GM12873 (cell line): Measurements from ENCODE around the gene AHCYL1.

Source experiments
- TF ChIP-seq, protein P1 (sequence below): IDR thresholded peaks from 2 replicates; pipeline ENCODE4 v1.5.1; 2012; ENCODE audit warnings: low read depth, mild to moderate bottlenecking, moderate library complexity, low read length, control low read depth; ENCODE audit not compliant: insufficient read depth; ENCODE audit errors: missing control alignments

AHCYL1 gene

DNA sequence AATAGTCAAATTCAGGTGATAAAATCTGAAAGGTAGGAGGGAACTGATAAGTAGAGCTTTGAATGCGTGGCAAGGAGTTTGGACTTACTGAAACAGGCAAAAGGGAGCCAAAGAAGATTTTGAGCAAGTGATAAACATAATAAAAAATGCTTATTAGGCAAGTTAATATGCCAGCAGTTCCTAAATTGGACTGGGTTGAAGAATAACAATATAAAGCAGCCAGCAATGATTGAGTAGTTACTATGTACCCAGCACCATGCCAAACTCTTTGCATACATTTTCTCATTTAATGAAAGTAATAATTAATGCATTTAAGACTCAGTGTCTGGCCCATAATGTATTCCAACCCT, 23.8 kb upstream of the AHCYL1 start:
- TF ChIP-seq, protein P1, sequence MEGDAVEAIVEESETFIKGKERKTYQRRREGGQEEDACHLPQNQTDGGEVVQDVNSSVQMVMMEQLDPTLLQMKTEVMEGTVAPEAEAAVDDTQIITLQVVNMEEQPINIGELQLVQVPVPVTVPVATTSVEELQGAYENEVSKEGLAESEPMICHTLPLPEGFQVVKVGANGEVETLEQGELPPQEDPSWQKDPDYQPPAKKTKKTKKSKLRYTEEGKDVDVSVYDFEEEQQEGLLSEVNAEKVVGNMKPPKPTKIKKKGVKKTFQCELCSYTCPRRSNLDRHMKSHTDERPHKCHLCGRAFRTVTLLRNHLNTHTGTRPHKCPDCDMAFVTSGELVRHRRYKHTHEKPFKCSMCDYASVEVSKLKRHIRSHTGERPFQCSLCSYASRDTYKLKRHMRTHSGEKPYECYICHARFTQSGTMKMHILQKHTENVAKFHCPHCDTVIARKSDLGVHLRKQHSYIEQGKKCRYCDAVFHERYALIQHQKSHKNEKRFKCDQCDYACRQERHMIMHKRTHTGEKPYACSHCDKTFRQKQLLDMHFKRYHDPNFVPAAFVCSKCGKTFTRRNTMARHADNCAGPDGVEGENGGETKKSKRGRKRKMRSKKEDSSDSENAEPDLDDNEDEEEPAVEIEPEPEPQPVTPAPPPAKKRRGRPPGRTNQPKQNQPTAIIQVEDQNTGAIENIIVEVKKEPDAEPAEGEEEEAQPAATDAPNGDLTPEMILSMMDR = no peak

GRCh38 chr1:109963864-109964263, 20.7 kb upstream of the AHCYL1 start:
- TF ChIP-seq, protein P1 = no peak

GRCh38 chr1:109969146-109969829, 15.3 kb upstream of the AHCYL1 start:
- TF ChIP-seq, protein P1 = no peak

- TF ChIP-seq, protein P1 = no peak
Measured at GRCh38 chr1:109969907-109970306, 14.7 kb upstream of the AHCYL1 start.

DNA sequence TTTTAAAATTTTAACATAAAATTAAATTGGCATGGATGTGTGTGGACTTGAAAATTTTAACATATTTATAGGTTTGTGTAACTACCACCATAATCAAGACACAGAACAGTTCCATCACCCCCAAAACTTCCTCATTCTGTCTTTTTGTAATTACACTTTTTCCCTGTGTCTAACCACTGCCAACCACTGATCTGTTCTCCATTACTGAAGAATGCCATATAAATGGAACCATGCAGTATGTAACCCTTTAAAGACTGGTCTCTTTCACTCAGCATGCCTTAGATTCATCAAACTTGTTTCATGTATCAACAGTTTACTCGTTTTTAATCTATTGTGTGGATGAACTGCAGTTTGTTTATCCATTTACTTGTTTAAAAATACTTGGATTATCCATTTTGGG, 13.0 kb upstream of the AHCYL1 start:
- TF ChIP-seq, protein P1 = no peak

GRCh38 chr1:109974191-109974590, 10.4 kb upstream of the AHCYL1 start:
- TF ChIP-seq, protein P1 = no peak

- TF ChIP-seq, protein P1 = no peak
Measured at GRCh38 chr1:109975718-109976117, 8.8 kb upstream of the AHCYL1 start.

- TF ChIP-seq, protein P1 = no peak
Measured at GRCh38 chr1:109976762-109977161, 7.8 kb upstream of the AHCYL1 start.
